Ishikawa (cell line): ENCODE data around the gene FAM120A.

Experiments used
- CEBPB ChIP-seq: IDR thresholded peaks from 2 replicates; pipeline ENCODE4 v1.6.1; 2012
- EGR1 ChIP-seq: IDR thresholded peaks from 2 replicates; pipeline ENCODE4 v1.6.1; 2012
- EP300 ChIP-seq: IDR thresholded peaks from 2 replicates; pipeline ENCODE4 v1.6.1; 2012; ENCODE audit warnings: borderline replicate concordance
- FOXM1 ChIP-seq: IDR thresholded peaks from 2 replicates; pipeline ENCODE4 v1.6.1; 2012; ENCODE audit warnings: low read depth, borderline replicate concordance
- MAX ChIP-seq: IDR thresholded peaks from 2 replicates; pipeline ENCODE4 v1.6.1; 2012
- RAD21 ChIP-seq: IDR thresholded peaks from 2 replicates; pipeline ENCODE4 v1.6.1; 2012; ENCODE audit warnings: low read depth
- REST ChIP-seq: IDR thresholded peaks from 2 replicates; pipeline ENCODE4 v1.6.1; 2012; ENCODE audit warnings: low read depth, mild to moderate bottlenecking
- TAF1 ChIP-seq: IDR thresholded peaks from 2 replicates; pipeline ENCODE4 v1.6.1; 2012; ENCODE audit warnings: low read depth, mild to moderate bottlenecking
- TCF12 ChIP-seq: IDR thresholded peaks from 2 replicates; pipeline ENCODE4 v1.6.1; 2012; ENCODE audit warnings: low read depth
- TEAD4 ChIP-seq: IDR thresholded peaks from 2 replicates; pipeline ENCODE4 v1.6.1; 2012
- USF1 ChIP-seq: IDR thresholded peaks from 2 replicates; pipeline ENCODE4 v1.6.1; 2012
- YY1 ChIP-seq: IDR thresholded peaks from 2 replicates; pipeline ENCODE4 v1.6.1; 2012; ENCODE audit warnings: low read depth
- ZBTB7A ChIP-seq: IDR thresholded peaks from 2 replicates; pipeline ENCODE4 v1.6.1; 2012; ENCODE audit warnings: low read depth

- TF ChIP-seq EP300 (no peak), MAX (no peak), RAD21 (no peak), FOXM1 (no peak), REST (no peak), TCF12 (no peak), ZBTB7A (no peak), EGR1 (no peak), TEAD4 (no peak), YY1 (no peak), CEBPB (no peak), TAF1 (no peak), USF1 (no peak)
Measured at GRCh38 chr9:93552923-93553322, 101.4 kb downstream of the FAM120A start.
